Astrocyte (in vitro differentiated cells and primary cell): ENCODE results near the gene TNPO3. TPM values are rescaled to one million over a fixed set of nuclear protein-coding genes. Genes with fewer than 3 reads are reported as not detected.

Experiments
- DNase-seq: peaks from one replicate; pipeline ENCODE4 v3.0.0-alpha.2; 2010; ENCODE audit warnings: low read depth
- FAIRE-seq: peaks from 2 replicates; lab custom pipeline; 2011; peaks lifted over from hg19 to GRCh38; lab: Jason Lieb, UNC
- H2AFZ ChIP-seq: 2 replicates; pipeline ENCODE4 v1.6.0; 2012; ENCODE audit warnings: low read depth, low read length, inconsistent platforms
- H3K27ac ChIP-seq: 2 replicates; pipeline ENCODE4 v1.5.1; 2011; ENCODE audit warnings: low read depth, low read length, inconsistent platforms
- H3K27me3 ChIP-seq: 2 replicates; pipeline ENCODE4 v1.6.0; 2011; ENCODE audit warnings: low read length, inconsistent platforms; ENCODE audit not compliant: insufficient read depth
- H3K36me3 ChIP-seq: 2 replicates; pipeline ENCODE4 v1.5.1; 2011; ENCODE audit warnings: low read length, inconsistent platforms; ENCODE audit not compliant: insufficient read depth
- H3K4me1 ChIP-seq: 2 replicates; pipeline ENCODE4 v1.5.1; 2011; ENCODE audit warnings: low read length, inconsistent platforms; ENCODE audit not compliant: insufficient read depth
- H3K4me2 ChIP-seq: 2 replicates; pipeline ENCODE4 v1.6.0; 2012; ENCODE audit warnings: low read length, inconsistent platforms
- H3K4me3 ChIP-seq: 2 replicates; pipeline ENCODE4 v1.5.1; 2011; ENCODE audit warnings: low read depth, mild to moderate bottlenecking, low read length, inconsistent platforms; ENCODE audit not compliant: insufficient read depth
- H3K79me2 ChIP-seq: 2 replicates; pipeline ENCODE4 v1.6.0; 2012; ENCODE audit warnings: mild to moderate bottlenecking, low read length, inconsistent platforms; ENCODE audit not compliant: insufficient read depth
- H3K9ac ChIP-seq: 2 replicates; pipeline ENCODE4 v1.6.0; 2012; ENCODE audit warnings: mild to moderate bottlenecking, low read length, inconsistent platforms
- H3K9me3 ChIP-seq: 2 replicates; pipeline ENCODE4 v1.5.1; 2012; ENCODE audit warnings: low read depth, mild to moderate bottlenecking, low read length, inconsistent platforms; ENCODE audit not compliant: insufficient read depth
- H4K20me1 ChIP-seq: 2 replicates; pipeline ENCODE4 v1.6.0; 2012; ENCODE audit warnings: low read length, inconsistent platforms; ENCODE audit not compliant: insufficient read depth
- H3K27ac Mint-ChIP-seq: one replicate; pipeline ENCODE4 v1.8.0; 2021; ENCODE audit warnings: mild to moderate bottlenecking, mixed read lengths; ENCODE audit not compliant: unreplicated experiment
- H3K27me3 Mint-ChIP-seq: one replicate; pipeline ENCODE4 v1.8.0; 2021; ENCODE audit warnings: low read depth, mixed read lengths; ENCODE audit not compliant: unreplicated experiment
- H3K36me3 Mint-ChIP-seq: one replicate; pipeline ENCODE4 v1.8.0; 2021; ENCODE audit warnings: low read depth, mixed read lengths; ENCODE audit not compliant: unreplicated experiment
- H3K4me1 Mint-ChIP-seq: one replicate; pipeline ENCODE4 v1.8.0; 2021; ENCODE audit warnings: low read depth, mixed read lengths; ENCODE audit not compliant: unreplicated experiment
- H3K4me3 Mint-ChIP-seq: one replicate; pipeline ENCODE4 v1.8.0; 2021; ENCODE audit warnings: mild to moderate bottlenecking, moderate library complexity, mixed read lengths; ENCODE audit not compliant: unreplicated experiment
- H3K9me3 Mint-ChIP-seq: one replicate; pipeline ENCODE4 v1.8.0; 2021; ENCODE audit warnings: mild to moderate bottlenecking, mixed read lengths; ENCODE audit not compliant: unreplicated experiment
- EZH2 ChIP-seq: IDR thresholded peaks from 2 replicates; pipeline ENCODE4 v1.6.1; 2012; ENCODE audit warnings: mild to moderate bottlenecking, low read length, inconsistent platforms; ENCODE audit not compliant: insufficient read depth
- total RNA-seq: library from RNA; stranded (reverse); gene quantifications from 2 replicates; pipeline ENCODE4 v1.2.1, GENCODE V29; 2021
- TF ChIP-seq, protein P1 (sequence below): IDR thresholded peaks from 2 replicates; pipeline ENCODE4 v1.5.1; 2011; ENCODE audit warnings: low read depth, mild to moderate bottlenecking, inconsistent platforms, low read length, moderate library complexity; ENCODE audit not compliant: insufficient read depth

The TNPO3 gene
- total RNA-seq, 1 donor from 2014 or later = 49.2 TPM

DNA sequence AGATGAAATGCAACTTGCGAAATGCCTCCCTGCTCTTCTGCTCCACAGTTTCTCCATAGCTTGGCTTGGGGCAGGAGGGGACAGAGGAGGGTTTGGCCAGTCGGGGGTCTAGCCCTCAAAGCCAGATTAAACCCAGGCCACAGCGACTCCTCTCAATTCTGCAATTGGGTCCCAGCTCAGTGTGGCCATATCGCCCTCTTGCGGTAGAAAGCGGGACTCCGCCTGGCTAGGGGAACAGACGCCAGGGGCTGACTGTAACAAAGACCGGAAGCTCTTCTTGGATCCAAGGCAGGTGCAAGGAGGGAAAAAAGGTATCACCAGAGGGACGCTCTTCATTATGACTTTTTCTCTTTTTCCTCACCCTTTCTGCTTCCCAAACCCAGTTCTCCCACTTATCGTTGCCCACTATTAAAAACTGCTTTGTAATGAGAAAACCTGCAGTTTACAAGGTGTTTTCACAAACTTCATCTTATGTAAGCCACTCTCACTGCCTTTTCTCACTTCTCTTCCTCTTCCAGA lies 36.6 kb upstream of the TNPO3 start:
- H3K27me3 ChIP-seq = peaks cover 14% of the 10 kb centered on the region
- Mint-ChIP-seq H3K4me1 (peaks cover 7% of the 10 kb centered on the region), H3K4me3 (no peak overlapping the region), H3K27me3 (peaks cover 2% of the 10 kb centered on the region), H3K9me3 (no peaks in the 10 kb centered on the region), H3K27ac (no peak overlapping the region), H3K36me3 (no peaks in the 10 kb centered on the region)
- DNase-seq = peak; percentile 12
- H3K9me3 ChIP-seq = no peaks in the 10 kb centered on the region
- H4K20me1 ChIP-seq = no peaks in the 10 kb centered on the region
- H2AFZ ChIP-seq = no peak overlapping the region
- H3K4me1 ChIP-seq = no peaks in the 10 kb centered on the region
- H3K4me3 ChIP-seq = no peak overlapping the region
- TF ChIP-seq EZH2 = no peak
- TF ChIP-seq, protein P1, sequence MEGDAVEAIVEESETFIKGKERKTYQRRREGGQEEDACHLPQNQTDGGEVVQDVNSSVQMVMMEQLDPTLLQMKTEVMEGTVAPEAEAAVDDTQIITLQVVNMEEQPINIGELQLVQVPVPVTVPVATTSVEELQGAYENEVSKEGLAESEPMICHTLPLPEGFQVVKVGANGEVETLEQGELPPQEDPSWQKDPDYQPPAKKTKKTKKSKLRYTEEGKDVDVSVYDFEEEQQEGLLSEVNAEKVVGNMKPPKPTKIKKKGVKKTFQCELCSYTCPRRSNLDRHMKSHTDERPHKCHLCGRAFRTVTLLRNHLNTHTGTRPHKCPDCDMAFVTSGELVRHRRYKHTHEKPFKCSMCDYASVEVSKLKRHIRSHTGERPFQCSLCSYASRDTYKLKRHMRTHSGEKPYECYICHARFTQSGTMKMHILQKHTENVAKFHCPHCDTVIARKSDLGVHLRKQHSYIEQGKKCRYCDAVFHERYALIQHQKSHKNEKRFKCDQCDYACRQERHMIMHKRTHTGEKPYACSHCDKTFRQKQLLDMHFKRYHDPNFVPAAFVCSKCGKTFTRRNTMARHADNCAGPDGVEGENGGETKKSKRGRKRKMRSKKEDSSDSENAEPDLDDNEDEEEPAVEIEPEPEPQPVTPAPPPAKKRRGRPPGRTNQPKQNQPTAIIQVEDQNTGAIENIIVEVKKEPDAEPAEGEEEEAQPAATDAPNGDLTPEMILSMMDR = peak; percentile 97
- H3K9ac ChIP-seq = no peak overlapping the region
- no peak for FAIRE-seq
- H3K79me2 ChIP-seq = no peaks in the 10 kb centered on the region
- no peaks in the 10 kb centered on the region for H3K36me3 ChIP-seq
- H3K4me2 ChIP-seq = no peak overlapping the region
- H3K27ac ChIP-seq = no peak overlapping the region

DNA sequence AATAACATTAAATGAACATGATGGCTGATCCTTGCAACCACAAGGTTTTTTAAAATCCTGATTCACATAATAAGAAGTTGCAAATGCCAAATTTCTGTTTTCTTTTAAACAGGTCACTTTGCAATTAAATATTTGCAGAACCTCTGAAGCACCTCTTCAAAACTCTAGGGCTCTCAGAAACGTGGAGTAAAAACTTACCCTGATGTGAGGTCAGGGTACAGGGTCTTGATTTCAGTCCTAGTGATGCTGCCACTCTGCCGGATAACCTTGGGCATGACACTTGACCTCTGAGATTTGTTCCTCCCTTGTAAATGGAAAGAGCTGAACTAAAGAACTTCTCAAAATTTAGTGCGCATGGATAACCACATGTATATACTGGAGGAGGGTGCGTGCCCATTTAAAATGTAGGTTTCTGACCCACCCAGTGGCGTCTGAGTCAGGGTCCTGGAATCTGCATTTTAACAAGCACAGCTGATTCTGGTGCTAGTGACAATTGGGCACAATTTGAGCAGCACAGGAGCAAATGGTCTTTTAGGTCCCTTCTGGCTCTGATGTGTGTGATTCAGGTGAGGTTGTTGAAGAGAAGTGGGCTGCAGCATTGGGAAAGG lies 35.5 kb upstream of the TNPO3 start:
- no peak overlapping the region for H3K4me3 ChIP-seq
- no peak for FAIRE-seq

More for the DNA sequence above, 35.5 kb upstream of the TNPO3 start:
- Histone ChIP-seq H3K9ac (no peak overlapping the region), H2AFZ (no peak overlapping the region), H3K79me2 (no peaks in the 10 kb centered on the region), H3K27me3 (peaks cover 11% of the 10 kb centered on the region), H3K4me2 (no peak overlapping the region), H3K9me3 (no peaks in the 10 kb centered on the region), H3K27ac (no peak overlapping the region), H4K20me1 (no peaks in the 10 kb centered on the region), H3K4me1 (no peaks in the 10 kb centered on the region), H3K36me3 (no peaks in the 10 kb centered on the region)
- H3K27ac Mint-ChIP-seq = no peak overlapping the region
- H3K9me3 Mint-ChIP-seq = no peaks in the 10 kb centered on the region
- H3K27me3 Mint-ChIP-seq = peaks cover 1% of the 10 kb centered on the region
- DNase-seq = no peak
- no peak for TF ChIP-seq EZH2
- TF ChIP-seq, protein P1 = no peak
- H3K4me1 Mint-ChIP-seq = peaks cover 7% of the 10 kb centered on the region
- H3K4me3 Mint-ChIP-seq = no peak overlapping the region
- no peaks in the 10 kb centered on the region for H3K36me3 Mint-ChIP-seq
